Left ventricle myocardium inferior (tissue), 1 donor: ENCODE data around the gene ZNF414. TPM values are rescaled to one million over a fixed set of nuclear protein-coding genes. Genes with fewer than 3 reads are reported as not detected.

Source experiments
- DNase-seq: peaks from one replicate; pipeline ENCODE4 v3.0.0-alpha.2; 2020
- H3K27ac ChIP-seq: fragments of 200-600 bp; replicated peaks from 2 replicates; pipeline ENCODE4 v1.8.0; 2021
- H3K27me3 ChIP-seq: fragments of 200-600 bp; 2 replicates; pipeline ENCODE4 v1.8.0; 2021; ENCODE audit warnings: low read depth
- H3K36me3 ChIP-seq: fragments of 200-600 bp; 2 replicates; pipeline ENCODE4 v1.8.0; 2021
- H3K4me1 ChIP-seq: fragments of 200-600 bp; 2 replicates; pipeline ENCODE4 v1.8.0; 2021
- H3K4me3 ChIP-seq: fragments of 200-600 bp; 2 replicates; pipeline ENCODE4 v1.8.0; 2021; ENCODE audit warnings: mild to moderate bottlenecking, moderate library complexity
- H3K9me3 ChIP-seq: fragments of 200-600 bp; replicated peaks from 2 replicates; pipeline ENCODE4 v1.8.0; 2021
- intact Hi-C: fragments of 100-400 bp; cut with micrococcal nuclease; formaldehyde crosslinking; loops from one replicate; pipeline ENCODE4 v1.11.0; 2022
- total RNA-seq: library from RNA; stranded (reverse); fragmentation: NEBNext Ultra II Directional; extraction: Animal tissue kit (Norgen Biotek cat#: 25700); gene quantifications from one replicate; pipeline ENCODE4 v1.2.1, GENCODE V29; 2021
- TF ChIP-seq, protein P1 (sequence below): fragments of 200-600 bp; IDR thresholded peaks from 2 replicates; pipeline ENCODE4 v1.8.0; 2021; ENCODE audit warnings: antibody characterized with exemption, mild to moderate bottlenecking, borderline replicate concordance
- donor health status: DM: no; HTN: yes; CAD: no; lungs with severe emphysema.

ZNF414 gene
- total RNA-seq, 1 donor from 2014 or later = 17.0 TPM

DNA sequence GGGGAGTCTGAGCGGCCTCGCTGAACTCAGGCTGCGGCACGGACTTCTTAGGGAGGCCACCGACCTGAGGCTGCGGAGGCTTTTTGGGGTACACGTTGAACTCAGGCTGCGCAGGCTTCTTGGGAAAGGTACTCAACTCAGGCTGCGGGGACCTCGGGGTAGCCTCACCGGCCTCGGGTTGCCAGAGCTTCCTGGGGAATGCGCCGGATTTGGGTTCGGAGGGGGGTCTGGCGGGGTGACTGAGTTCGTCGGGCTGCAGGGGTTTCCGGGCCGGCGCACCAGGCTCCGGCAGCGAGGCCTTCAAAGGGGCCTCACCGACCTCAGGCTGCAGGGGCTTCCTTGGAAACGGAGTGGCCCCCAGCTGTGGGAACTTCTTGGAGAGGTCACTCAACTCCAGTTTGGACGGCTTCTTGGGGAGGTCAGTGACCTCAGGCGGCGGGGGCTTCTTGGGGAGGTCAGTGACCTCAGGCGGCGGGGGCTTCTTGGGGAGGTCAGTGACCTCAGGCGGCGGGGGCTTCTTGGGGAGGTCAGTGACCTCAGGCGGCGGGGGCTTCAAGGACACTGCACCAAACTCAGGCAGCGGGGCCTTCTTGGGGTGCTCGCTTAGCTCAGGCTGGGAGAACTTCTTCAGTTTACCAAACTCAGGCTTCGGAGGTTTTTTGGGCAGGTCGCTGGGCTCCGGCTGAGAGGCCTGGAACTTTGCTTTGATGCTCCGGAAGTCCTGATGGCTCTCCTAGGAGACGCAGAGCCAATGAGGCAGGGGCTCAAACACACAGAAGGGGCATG is 14.7 kb downstream of the ZNF414 start:
- intact Hi-C loops = no loop called here

DNA sequence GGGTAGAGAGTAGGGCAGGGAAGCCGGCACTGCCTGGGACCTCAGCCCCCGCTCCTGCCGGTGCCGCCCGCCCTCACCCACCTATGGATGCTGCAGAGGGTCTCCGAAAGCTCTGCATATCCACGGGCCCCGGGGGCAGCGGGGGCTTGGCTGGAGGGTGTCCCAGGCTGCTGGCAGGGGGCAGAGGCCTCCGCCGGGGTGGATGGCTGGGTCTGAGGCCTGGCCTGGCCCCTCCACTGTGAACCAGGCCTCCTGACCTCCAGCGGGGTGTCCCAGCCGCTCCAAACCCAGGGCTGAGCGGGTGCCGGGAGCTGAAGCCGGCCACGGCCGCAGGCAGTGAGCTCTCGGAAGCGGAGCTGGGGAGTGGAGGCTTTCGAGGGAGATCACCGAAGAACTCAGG is 15.7 kb downstream of the ZNF414 start:
- no peak for DNase-seq
- Histone ChIP-seq H3K27me3 (no peaks in the 10 kb centered on the region), H3K27ac (no peak overlapping the region)

More for the DNA sequence above, 14.7 kb downstream of the ZNF414 start:
- Histone ChIP-seq H3K27ac (no peak overlapping the region), H3K4me3 (no peak overlapping the region), H3K4me1 (no peaks in the 10 kb centered on the region), H3K36me3 (no peaks in the 10 kb centered on the region), H3K27me3 (no peaks in the 10 kb centered on the region), H3K9me3 (no peaks in the 10 kb centered on the region)
- no peak for DNase-seq
- TF ChIP-seq, protein P1, sequence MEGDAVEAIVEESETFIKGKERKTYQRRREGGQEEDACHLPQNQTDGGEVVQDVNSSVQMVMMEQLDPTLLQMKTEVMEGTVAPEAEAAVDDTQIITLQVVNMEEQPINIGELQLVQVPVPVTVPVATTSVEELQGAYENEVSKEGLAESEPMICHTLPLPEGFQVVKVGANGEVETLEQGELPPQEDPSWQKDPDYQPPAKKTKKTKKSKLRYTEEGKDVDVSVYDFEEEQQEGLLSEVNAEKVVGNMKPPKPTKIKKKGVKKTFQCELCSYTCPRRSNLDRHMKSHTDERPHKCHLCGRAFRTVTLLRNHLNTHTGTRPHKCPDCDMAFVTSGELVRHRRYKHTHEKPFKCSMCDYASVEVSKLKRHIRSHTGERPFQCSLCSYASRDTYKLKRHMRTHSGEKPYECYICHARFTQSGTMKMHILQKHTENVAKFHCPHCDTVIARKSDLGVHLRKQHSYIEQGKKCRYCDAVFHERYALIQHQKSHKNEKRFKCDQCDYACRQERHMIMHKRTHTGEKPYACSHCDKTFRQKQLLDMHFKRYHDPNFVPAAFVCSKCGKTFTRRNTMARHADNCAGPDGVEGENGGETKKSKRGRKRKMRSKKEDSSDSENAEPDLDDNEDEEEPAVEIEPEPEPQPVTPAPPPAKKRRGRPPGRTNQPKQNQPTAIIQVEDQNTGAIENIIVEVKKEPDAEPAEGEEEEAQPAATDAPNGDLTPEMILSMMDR = no peak

DNA sequence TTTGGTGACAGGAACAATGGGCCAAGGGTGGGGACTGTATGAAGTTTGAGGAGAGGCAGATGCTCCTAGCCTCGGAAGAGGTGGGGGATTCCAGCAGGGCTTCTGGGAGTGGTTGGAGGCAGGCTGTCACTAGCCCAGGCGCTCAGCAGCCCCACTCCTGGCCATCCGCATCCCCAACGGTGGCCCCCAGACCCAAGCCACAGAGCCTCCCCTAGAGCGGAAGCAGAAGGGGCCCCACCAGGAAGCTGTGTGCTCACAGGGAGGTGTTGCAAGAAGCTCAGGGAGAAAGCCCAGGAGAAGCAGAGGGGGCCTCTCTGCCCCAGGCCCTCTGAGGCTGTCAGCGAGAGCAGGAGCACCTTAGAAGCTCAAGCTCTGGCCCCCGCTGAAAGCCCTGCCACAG is 19.8 kb downstream of the ZNF414 start:
- Histone ChIP-seq H3K4me3 (no peak overlapping the region), H3K27ac (no peak overlapping the region), H3K9me3 (no peaks in the 10 kb centered on the region), H3K36me3 (peaks cover 6% of the 10 kb centered on the region), H3K4me1 (no peaks in the 10 kb centered on the region), H3K27me3 (no peaks in the 10 kb centered on the region)
- no peak for DNase-seq
- intact Hi-C loops = no loop called here
- TF ChIP-seq, protein P1 = no peak

More for the DNA sequence above, 15.7 kb downstream of the ZNF414 start:
- TF ChIP-seq, protein P1 = no peak
- H3K4me1 ChIP-seq = no peaks in the 10 kb centered on the region
- intact Hi-C loops = no loop called here
- H3K4me3 ChIP-seq = no peak overlapping the region
- H3K9me3 ChIP-seq = no peaks in the 10 kb centered on the region
- H3K36me3 ChIP-seq = no peaks in the 10 kb centered on the region

DNA sequence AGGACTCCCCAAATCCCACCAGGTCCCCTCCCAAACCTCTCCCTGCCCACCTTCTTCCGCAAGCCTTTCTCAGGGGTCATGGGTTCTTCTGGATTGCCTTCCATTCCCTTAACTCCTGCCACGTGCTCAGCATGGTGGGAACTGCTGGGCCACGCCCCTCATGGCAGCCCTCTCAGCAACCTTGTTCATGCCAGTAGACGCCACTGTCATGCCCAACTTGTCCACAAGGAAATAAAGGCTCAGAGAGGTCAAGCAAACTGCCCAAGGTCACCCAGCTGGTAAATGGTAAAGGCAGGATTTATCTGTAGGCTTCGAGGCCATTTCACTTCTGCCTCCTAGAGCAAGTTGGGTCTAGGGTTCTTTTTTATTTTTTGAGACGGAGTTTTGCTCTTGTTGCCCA is 22.4 kb downstream of the ZNF414 start:
- DNase-seq = no peak
- no peaks in the 10 kb centered on the region for H3K4me1 ChIP-seq
- TF ChIP-seq, protein P1 = no peak
- peaks cover 32% of the 10 kb centered on the region for H3K36me3 ChIP-seq
- intact Hi-C loops = no loop called here
- no peak overlapping the region for H3K4me3 ChIP-seq
- H3K27ac ChIP-seq = no peak overlapping the region
- no peaks in the 10 kb centered on the region for H3K27me3 ChIP-seq
- no peaks in the 10 kb centered on the region for H3K9me3 ChIP-seq

DNA sequence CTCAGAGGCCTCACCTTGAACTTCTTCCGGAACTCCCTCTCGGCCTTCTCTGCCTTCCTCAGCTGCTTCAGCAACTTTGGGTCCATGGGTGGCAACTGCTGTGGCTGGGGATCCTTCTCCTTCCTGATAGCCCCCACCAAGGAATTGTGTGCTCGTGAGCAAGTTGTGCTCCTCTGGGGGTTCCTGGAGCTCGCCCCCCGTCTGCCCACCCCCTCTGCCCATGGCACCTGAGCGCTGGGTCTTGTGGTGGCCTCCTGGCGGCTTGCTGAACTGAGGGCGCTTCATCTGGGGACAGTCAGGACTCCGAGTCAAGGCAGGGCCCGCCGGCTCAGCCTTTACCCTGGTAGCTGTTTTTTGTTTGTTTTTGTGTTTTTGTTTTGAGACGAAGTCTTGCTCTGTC is 23.1 kb downstream of the ZNF414 start:
- intact Hi-C loops = no loop called here
- Histone ChIP-seq H3K27ac (no peak overlapping the region), H3K36me3 (peaks cover 39% of the 10 kb centered on the region), H3K27me3 (no peaks in the 10 kb centered on the region), H3K9me3 (no peaks in the 10 kb centered on the region), H3K4me3 (no peak overlapping the region), H3K4me1 (no peaks in the 10 kb centered on the region)
- TF ChIP-seq, protein P1 = no peak
- no peak for DNase-seq
